GM12878 (cell line): Measurements from ENCODE around the gene DHX29. TPM values are rescaled to one million over a fixed set of nuclear protein-coding genes. Genes with fewer than 3 reads are reported as not detected.

ENCODE experiments used
- ATAC-seq: fragments of 200-7000 bp; cut with Tn5 transposase; 3 replicates; pipeline ENCODE4 v1.9.1; 2020; ENCODE audit warnings: mild to moderate bottlenecking, moderate library complexity
- BruUV-seq: library from RNA; stranded (reverse); fragments of 400-500 nt; replicated peaks from 2 replicates; lab custom pipeline; 2021; lab: Mats Ljungman, UMichigan
- CTCF ChIA-PET: fragments of 300-600 bp; sonication (Branson Sonifier 250); formaldehyde crosslinking; extraction: SDS; loops from one replicate; lab custom pipeline; 2021; ENCODE audit warnings: inconsistent platforms; lab: Yijun Ruan, JAX
- POLR2A ChIA-PET: fragments of 350-600 bp; formaldehyde crosslinking; extraction: SDS; loops from one replicate; lab custom pipeline; 2021; ENCODE audit warnings: inconsistent platforms; lab: Charles Lee
- RAD21 ChIA-PET: fragments of 300-600 bp; sonication (Branson Sonifier 250); formaldehyde crosslinking; loops from one replicate; lab custom pipeline; 2023; ENCODE audit warnings: antibody characterized with exemption; ENCODE audit not compliant: unreplicated experiment; lab: Charles Lee
- SMC1A ChIA-PET: fragments of 300-600 bp; sonication (Branson Sonifier 250); formaldehyde crosslinking; loops from one replicate; lab custom pipeline; 2023; ENCODE audit not compliant: unreplicated experiment, uncharacterized antibody; lab: Charles Lee
- DNase-seq: peaks from one replicate; pipeline ENCODE4 v3.0.0-alpha.2; 2011; ENCODE audit warnings: low read depth, low spot score
- FAIRE-seq: peaks from 3 replicates; lab custom pipeline; 2011; peaks lifted over from hg19 to GRCh38; lab: Jason Lieb, UNC
- H2AFZ ChIP-seq: 2 replicates; pipeline ENCODE4 v1.6.0; 2011; ENCODE audit warnings: low read depth, low read length, control low read depth; ENCODE audit not compliant: control insufficient read depth
- H3K27ac ChIP-seq: 2 replicates; pipeline ENCODE4 v1.5.1; 2011; ENCODE audit warnings: control low read depth; ENCODE audit not compliant: control insufficient read depth, insufficient read depth
- H3K27me3 ChIP-seq, 2 experiments: replicated peaks in 1 of 2; 2 replicates each; pipeline versions ENCODE4 v1.6.0 to v1.6.1; 2011; ENCODE audit warnings: low read length in 1 of 2; ENCODE audit not compliant: control insufficient read depth in 2 of 2, insufficient read depth in 2 of 2
- H3K36me3 ChIP-seq, 2 experiments: 2 replicates each; pipeline ENCODE4 v1.5.1; 2011; ENCODE audit warnings: low read length in 1 of 2; ENCODE audit not compliant: control insufficient read depth in 2 of 2, insufficient read depth in 2 of 2
- H3K4me1 ChIP-seq: 2 replicates; pipeline ENCODE4 v1.6.1; 2011; ENCODE audit warnings: mild to moderate bottlenecking, low read length, moderate library complexity, mixed read lengths; ENCODE audit not compliant: control insufficient read depth, insufficient read depth
- H3K4me2 ChIP-seq: 2 replicates; pipeline ENCODE4 v1.6.0; 2011; ENCODE audit warnings: control low read depth; ENCODE audit not compliant: control insufficient read depth, insufficient read depth
- H3K4me3 ChIP-seq: fragments of 200-600 bp; sonication (generic); 2 replicates; pipeline ENCODE4 v1.5.1; 2016
- H3K79me2 ChIP-seq: 2 replicates; pipeline ENCODE4 v1.6.0; 2011; ENCODE audit warnings: low read length; ENCODE audit not compliant: control insufficient read depth, insufficient read depth
- H3K9ac ChIP-seq: 2 replicates; pipeline ENCODE4 v1.8.0; 2011; ENCODE audit warnings: low read length, control low read depth, mixed read lengths; ENCODE audit not compliant: control insufficient read depth, insufficient read depth
- H3K9me3 ChIP-seq: replicated peaks from 3 replicates; pipeline ENCODE4 v1.5.1; 2011; ENCODE audit warnings: mild to moderate bottlenecking, low read length; ENCODE audit not compliant: control insufficient read depth, insufficient read depth
- H4K20me1 ChIP-seq: 2 replicates; pipeline ENCODE4 v1.6.0; 2011; ENCODE audit not compliant: control insufficient read depth, insufficient read depth
- CHD1 ChIP-seq: IDR thresholded peaks from 2 replicates; pipeline ENCODE4 v1.6.1; 2012; ENCODE audit warnings: low read depth, low read length, improper control_type of control experiment
- CHD2 ChIP-seq: IDR thresholded peaks from 2 replicates; pipeline ENCODE4 v1.6.1; 2011; ENCODE audit warnings: low read depth, low read length, improper control_type of control experiment, borderline replicate concordance
- KLF5 ChIP-seq: fragments of 450-650 bp; IDR thresholded peaks from 2 replicates; pipeline ENCODE4 v1.6.1; 2014; ENCODE audit warnings: mild to moderate bottlenecking; ENCODE audit not compliant: partially characterized antibody
- ZBTB11 ChIP-seq: fragments of 450-650 bp; formaldehyde crosslinking; IDR thresholded peaks from 2 replicates; pipeline ENCODE4 v1.5.0; 2022; ENCODE audit warnings: mild to moderate bottlenecking, missing genetic modification characterization
- ZNF687 ChIP-seq: fragments of 450-650 bp; IDR thresholded peaks from 2 replicates; pipeline ENCODE4 v1.6.1; 2017; ENCODE audit warnings: mild to moderate bottlenecking, moderate library complexity
- WGBS: methylation state at CpG from one replicate; pipeline ENCODE4 v1.1.6; 2016; ENCODE audit warnings: low lambda C conversion rate; ENCODE audit not compliant: insufficient replicate concordance, insufficient coverage; ENCODE audit errors: missing lambda C conversion rate; 5-methylcytosine and 5-hydroxymethylcytosine counted together
- in situ Hi-C: fragments of 300-500 bp; cut with MboI; formaldehyde crosslinking; loops from 9 replicates; pipeline ENCODE4 v1.14.3; 2018; ENCODE audit warnings: mixed read lengths
- intact Hi-C: fragments of 100-400 bp; cut with micrococcal nuclease; formaldehyde crosslinking; loops from one replicate; pipeline ENCODE4 v1.14.2; 2022; ENCODE audit not compliant: unreplicated experiment
- polyA plus RNA-seq, 11 experiments: library from polyadenylated mRNA; depleted of rRNA in 4 of 11; unstranded in 6 of 11; stranded (reverse) in 5 of 11; fragments of >200 nt; fragmentation: Nextera tagmentation in 4 of 11; fragmentation: Illumina TruSeq in 1 of 11; extraction: Ambion mirVana in 4 of 11; extraction: Trizol in 1 of 11; gene quantifications; 1 replicate in 1 of 11; 2 replicates in 10 of 11; pipeline versions ENCODE4 v1.2.1 to v1.2.3, GENCODE V29; 2011 to 2016; ENCODE audit warnings: inconsistent platforms in 2 of 11, missing spikeins in 2 of 11, low read depth in 1 of 11
- total RNA-seq, 4 experiments: library from RNA; depleted of rRNA in 3 of 4; stranded (reverse); fragments of >200 nt in 3 of 4; fragmentation: Illumina TruSeq in 1 of 4; extraction: Trizol in 1 of 4; gene quantifications; 2 replicates each; pipeline versions ENCODE4 v1.2.1 to v1.2.3, GENCODE V29; 2013 to 2021

Gene DHX29
- total and polyA plus RNA-seq, 10 of the 15 experiments (the other 5 are each of a cell fraction or from before 2014, with no cell fraction given) = 5.3 to 49.1 (median 17.2) TPM

GRCh38 chr5:55350754-55351153 is 43.3 kb upstream of the DHX29 start:
- no peak overlapping the region for H2AFZ ChIP-seq
- ATAC-seq = no peak
- no peak overlapping the region for H3K4me3 ChIP-seq
- TF ChIP-seq KLF5 (no peak), CHD1 (no peak)
- TF ChIP-seq, all 136 proteins: peak for 0
- BruUV-seq = no TSS peak
- DNase-seq (no peak), FAIRE-seq (no peak)
- Histone ChIP-seq H3K36me3 (peaks cover 16 to 49% of the 10 kb centered on the region in 2 experiments), H3K27me3 (no peaks in the 10 kb centered on the region), H3K9ac (no peak overlapping the region), H3K27ac (no peak overlapping the region), H3K9me3 (no peaks in the 10 kb centered on the region), H4K20me1 (no peaks in the 10 kb centered on the region), H3K79me2 (no peaks in the 10 kb centered on the region), H3K4me1 (no peaks in the 10 kb centered on the region), H3K4me2 (no peak overlapping the region)
- ChIA-PET SMC1A (no interaction called here), RAD21 (no interaction called here), CTCF (no interaction called here), POLR2A (no interaction called here)
- in situ Hi-C loops (no loop called here), intact Hi-C loops (no loop called here)
- 94% methylated on average over 1 of the region's 1 CpG for WGBS

GRCh38 chr5:55347786-55348185 is 40.3 kb upstream of the DHX29 start:
- TF ChIP-seq CHD2 (no peak), ZNF687 (no peak), ZBTB11 (CRISPR knock-in tag) (no peak)
- RAD21 ChIA-PET = no interaction called here
- no peak overlapping the region for H2AFZ ChIP-seq
- FAIRE-seq = no peak
- intact Hi-C loops (loop anchor here (10.0 kb wide), 1 partner anchor 187 kb away; the partner anchor contains the start of gene PLPP1), in situ Hi-C loops (loop anchor here (10.0 kb wide), 1 partner anchor 337 kb away; no protein-coding TSS in a partner anchor)
- no peaks in the 10 kb centered on the region for H3K79me2 ChIP-seq
- no TSS peak for BruUV-seq
- WGBS = 70% methylated on average over 3 of the region's 3 CpGs
- no peaks in the 10 kb centered on the region for H3K27me3 ChIP-seq
- ATAC-seq = no peak
- no peaks in the 10 kb centered on the region for H4K20me1 ChIP-seq
- no peak overlapping the region for H3K4me2 ChIP-seq
- SMC1A ChIA-PET = no interaction called here
- H3K9me3 ChIP-seq = no peaks in the 10 kb centered on the region
- POLR2A ChIA-PET = no interaction called here
- H3K4me3 ChIP-seq = no peak overlapping the region
- DNase-seq = no peak
- peaks cover 7 to 36% of the 10 kb centered on the region in 2 experiments for H3K36me3 ChIP-seq
- no peak overlapping the region for H3K27ac ChIP-seq
- CTCF ChIA-PET = interaction anchor here (1.5 kb wide), 1 partner anchor 344 kb away, joined by 5 read pairs; no protein-coding TSS in a partner anchor
- H3K4me1 ChIP-seq = no peaks in the 10 kb centered on the region
- no peak overlapping the region for H3K9ac ChIP-seq
